IPS DF 4.7 (cell line): ENCODE measurements around the gene KCNN3.

Experiments
- DNase-seq: peaks from one replicate; pipeline ENCODE4 v3.0.0-alpha.2; 2013; ENCODE audit warnings: low spot score; ENCODE audit errors: extremely low read depth

Gene KCNN3

DNA sequence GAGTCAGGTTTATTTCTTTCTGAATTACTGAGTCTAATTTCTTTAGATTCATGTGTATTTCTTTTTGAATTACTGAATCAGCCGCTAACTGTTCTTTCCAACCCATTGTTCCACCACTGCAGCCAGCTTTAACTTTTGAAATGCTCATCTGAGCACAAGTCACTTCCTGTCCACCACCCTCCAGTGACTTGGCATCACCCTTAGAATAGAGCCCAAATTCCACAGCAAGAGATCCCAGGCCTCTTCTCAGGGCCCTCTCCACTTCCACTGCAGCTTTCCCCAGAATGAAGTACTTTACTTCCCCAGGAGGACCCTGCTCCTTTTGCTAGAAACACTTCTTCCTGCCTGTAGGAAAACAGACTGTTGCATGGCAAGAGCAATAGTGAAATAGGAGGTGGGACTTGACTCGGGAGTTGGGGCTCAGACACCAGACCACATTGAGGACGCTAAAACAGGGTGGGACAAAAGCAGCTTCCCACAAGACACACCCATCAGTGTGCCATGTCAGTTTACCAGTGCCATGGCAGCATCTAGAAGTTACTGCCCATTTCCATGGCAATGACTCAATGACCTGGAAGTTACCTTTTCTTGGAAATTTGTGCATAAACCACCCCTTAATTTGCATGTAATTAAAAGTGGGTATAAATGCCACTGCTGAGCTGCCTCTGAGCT, 205.6 kb downstream of the KCNN3 start:
- DNase-seq = no peak

DNA sequence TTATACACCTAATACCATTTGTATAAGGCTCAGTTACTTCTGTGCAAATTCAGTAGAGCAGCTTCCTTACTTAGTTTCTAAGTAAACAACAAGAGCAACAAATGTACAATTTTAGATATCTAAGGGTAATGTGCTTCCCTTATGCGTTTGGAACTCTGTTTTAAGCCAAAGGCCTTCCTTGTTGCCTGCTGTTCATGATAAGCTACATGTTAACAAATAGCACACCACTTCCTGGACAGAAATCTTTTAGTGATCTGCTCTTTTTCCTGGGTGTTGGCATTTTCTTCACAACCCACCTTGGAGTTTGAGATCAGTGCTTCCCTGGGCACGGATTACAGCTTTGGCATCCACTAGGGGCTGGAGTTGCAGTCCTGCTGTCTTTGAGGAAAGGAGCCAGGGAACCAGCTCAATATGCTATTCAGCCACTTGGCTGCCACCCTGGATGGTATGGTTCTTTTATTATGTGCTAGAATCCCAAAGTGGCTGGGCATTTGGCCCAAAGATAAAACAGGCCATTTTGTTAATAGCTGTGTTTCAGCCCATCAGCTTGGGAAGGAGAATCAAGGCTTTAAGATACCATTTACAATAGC, 206.5 kb downstream of the KCNN3 start:
- DNase-seq = no peak

DNA sequence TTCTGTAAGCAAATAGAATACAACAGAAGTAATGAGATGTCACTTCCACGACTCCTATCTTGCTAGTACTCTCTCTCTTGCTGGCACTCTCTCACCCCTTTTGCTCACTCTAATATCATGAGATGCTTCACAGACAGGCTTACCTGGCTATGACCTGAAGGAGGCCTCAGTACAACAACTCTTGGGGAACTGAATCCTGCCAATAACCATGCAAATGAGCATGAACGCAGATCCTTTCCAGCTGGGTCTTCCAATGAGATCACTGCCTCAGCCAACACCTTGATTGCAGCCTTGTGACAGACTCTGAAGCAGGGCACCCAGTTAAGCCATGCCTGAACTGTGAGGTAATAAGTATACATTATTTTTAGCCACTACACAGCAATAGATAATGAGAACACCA, 209.0 kb downstream of the KCNN3 start:
- DNase-seq = no peak

DNA sequence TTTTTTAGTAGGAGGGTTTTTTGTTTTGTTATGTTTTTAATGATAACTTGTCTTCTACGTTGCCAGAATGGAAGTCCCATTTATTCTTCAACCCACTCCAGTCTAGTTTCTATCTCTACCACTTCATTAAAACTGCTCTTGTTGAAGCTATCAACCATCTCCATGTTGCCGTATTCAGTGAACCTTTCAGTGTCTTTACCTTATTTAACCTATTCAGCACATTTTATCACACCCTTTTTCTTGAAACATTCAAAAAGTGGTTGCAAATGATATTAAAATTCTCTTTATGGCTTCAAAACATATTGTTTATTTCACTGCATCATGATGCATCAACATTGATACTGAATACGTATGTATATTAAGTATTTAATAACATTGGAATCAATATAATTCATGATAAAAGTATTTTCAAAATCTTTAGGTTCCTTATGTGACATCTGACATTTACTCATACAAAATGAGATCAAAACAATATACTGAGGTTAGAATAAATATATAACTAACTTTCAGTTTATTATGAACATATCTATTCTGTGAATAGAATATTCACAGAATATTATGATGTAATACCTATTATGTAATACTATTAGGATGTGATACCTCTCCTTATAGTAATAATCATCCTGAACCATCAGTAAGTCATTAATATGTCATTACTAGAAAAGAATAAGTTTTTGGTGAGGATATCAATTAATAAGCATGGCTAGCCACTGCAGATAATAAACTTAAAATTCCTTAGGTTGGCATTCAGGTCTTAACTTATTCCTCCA, 210.1 kb downstream of the KCNN3 start:
- DNase-seq = no peak

DNA sequence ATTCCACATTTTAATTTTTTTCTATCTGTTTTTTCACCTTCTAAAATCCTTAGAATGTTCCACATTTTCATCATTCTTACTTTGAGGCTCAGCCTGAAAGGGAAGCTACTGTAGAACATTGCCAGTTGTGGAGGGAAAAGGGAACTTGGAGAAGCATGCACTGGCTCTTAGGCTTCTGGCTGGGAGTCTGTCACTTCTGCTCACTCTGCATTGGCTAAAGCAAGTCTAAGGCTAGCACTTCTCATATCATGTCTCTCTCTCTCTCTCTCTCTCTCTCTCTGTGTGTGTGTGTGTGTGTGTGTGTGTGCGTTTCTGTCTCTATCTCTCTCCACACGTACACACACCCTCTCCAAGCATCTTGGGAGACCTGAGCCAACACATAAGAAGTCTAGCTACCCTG, 212.5 kb downstream of the KCNN3 start:
- DNase-seq = no peak

DNA sequence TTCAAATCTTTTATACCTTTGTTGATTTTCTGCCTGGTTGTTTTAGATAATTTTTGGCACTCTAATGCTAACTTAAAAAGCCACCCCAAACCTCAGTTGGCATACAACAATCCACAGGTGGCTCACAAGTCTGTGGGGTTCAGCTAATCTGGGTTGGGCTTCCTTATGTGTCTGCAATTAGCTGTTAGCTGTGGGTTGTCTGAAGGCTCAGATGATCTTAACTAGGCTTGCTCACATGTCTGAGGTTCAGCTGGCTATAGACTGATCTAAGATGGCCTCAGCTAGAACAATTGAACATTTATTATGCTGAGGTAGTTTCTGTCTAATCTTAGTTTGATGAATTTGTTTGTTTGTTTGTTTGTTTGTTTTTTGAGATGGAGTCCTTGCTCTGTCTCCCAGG, 217.2 kb downstream of the KCNN3 start:
- DNase-seq = no peak
